ENCODE results near the gene ZFYVE19.

DNA sequence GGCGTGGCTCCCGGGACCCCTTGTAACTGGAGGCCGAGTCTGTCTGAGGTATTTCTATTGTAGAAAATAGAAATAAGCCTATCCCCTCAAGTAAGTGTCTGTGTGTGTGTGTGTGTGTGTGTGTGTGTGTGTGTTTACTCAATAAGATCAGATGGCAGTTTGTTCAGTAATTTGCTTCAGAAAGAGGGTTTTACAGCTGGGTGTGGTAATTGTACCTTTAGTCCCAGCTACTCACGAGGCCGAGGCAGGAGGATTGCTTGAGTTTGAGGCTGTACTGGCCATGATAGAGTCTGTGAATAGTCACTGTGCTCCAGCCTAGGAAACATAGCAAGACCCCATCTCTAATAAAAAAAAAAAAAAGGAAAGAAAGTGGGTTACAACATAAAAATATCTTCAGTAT lies 45.6 kb downstream of the ZFYVE19 start:
- TF ChIP-seq, protein P1, sequence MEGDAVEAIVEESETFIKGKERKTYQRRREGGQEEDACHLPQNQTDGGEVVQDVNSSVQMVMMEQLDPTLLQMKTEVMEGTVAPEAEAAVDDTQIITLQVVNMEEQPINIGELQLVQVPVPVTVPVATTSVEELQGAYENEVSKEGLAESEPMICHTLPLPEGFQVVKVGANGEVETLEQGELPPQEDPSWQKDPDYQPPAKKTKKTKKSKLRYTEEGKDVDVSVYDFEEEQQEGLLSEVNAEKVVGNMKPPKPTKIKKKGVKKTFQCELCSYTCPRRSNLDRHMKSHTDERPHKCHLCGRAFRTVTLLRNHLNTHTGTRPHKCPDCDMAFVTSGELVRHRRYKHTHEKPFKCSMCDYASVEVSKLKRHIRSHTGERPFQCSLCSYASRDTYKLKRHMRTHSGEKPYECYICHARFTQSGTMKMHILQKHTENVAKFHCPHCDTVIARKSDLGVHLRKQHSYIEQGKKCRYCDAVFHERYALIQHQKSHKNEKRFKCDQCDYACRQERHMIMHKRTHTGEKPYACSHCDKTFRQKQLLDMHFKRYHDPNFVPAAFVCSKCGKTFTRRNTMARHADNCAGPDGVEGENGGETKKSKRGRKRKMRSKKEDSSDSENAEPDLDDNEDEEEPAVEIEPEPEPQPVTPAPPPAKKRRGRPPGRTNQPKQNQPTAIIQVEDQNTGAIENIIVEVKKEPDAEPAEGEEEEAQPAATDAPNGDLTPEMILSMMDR (IDR thresholded peaks at IDR 0.05; ENCODE audit: low read depth, low read length) = no peak
- no peak for TF ChIP-seq EZH2phosphoT487 (IDR thresholded peaks at IDR 0.05; ENCODE audit: low read depth)

Measured in OCI-LY3 (cell line).